ENCODE results near the gene LIF.

The LIF gene

DNA sequence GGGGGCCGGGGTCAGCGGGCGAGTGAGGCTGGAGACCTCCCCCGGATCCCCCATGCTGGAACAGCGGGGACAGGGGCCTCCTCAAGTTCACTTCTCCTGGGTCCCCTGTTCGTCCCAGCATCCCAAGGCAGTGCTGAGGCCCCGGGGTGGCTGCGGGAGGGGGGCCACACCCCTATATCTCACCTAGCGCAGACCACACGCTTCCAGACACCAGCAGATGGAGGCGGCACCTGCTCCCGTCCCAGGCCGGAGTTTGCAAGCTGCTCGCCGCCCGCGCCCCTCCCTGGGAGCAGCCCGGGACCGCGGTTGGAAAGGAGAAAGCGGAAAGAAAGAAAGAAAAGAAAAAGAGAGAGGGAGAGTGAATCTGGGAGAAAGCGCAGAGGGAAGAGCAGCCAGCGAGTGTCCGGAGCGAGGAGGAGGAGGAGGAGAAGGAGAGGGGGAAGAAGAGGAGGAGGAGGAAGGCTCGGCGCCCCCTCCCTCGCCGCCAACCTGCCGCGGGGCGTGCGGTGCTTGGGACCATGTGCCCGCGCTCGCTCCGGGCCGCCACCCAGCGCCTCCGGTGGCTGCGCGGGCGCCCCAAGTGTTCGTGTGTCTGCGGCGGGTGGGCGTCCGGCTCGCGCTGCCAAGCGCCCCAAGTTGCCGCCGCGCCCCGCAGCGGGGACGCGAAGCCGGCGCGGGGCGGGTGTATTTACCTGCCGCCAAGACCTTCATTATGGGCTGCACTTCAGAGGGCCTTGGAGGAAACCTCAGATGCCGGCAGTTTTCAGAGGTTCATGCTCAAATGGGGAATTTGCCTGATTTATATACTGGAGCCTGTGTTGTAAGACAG is at the start of gene LIF:
LIF (minus strand) TSS at position 775 of the 829 bp plus-strand sequence; CDS start at position 711, 64 bp downstream.
- DNase-seq (ENCODE audit: low read depth in 2 of 2, low spot score in 1 of 2) = no peak

DNA sequence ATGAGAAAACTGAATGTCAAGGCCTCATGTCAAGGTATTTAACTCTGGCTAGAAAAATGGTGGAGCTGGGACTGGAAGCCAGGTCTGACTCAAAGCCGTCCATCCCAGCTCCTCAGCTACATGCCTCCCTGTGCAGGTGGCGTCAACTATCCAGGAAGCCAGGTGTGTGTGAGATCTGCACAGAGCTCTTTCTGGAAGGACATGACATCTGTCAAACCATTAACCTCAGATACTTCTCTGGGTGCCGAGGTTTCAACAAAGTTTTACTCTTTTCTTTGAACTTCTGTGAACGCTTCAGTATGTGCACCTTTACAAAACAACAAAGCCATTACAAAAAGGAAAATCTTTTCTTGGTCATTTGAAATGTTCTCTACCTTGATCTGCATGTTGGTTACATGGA is 49.8 kb upstream of the LIF start:
- no peak for DNase-seq (ENCODE audit: low read depth in 2 of 2, low spot score in 1 of 2)

DNA sequence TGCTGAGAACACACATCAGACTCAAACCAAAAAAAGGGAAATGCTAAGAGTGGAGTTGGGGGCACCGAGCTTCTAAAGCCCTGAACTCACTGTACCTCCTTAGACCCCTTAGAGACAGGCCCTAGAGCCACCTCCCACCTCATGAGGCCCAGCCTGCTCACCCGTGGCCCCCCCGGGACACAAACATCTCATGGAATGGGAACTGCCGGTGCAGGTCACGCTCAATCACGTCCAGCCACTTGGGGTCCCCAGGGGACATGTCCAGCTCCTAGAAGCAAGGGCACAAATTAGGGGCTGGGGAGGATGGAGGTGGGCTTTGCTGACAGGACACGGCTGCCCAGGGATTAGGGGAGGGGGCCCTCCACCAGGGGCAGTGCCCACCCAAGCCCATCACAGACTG is 49.0 kb upstream of the LIF start:
- DNase-seq (ENCODE audit: low read depth in 2 of 2, low spot score in 1 of 2) = no peak

DNA sequence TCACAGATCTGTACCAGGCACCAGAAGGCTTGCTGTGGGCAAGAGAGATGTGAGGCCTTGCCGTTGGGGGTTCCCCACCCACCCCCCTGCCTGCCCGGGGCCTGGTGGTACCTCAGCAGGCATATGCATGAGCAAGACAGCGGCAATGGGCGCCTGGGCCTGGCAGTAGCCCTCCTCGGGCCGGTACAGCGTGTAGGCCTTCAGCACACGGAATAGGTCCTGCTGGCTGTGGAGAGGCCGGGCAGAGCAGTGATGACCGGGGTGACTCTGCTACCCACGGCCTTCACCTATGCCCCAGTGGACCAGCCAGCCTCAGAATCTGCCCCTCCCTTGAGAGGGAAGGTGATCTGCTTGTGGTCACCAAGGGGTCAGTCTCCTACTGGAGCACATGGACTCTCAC is 48.3 kb upstream of the LIF start:
- no peak for DNase-seq (ENCODE audit: low read depth in 2 of 2, low spot score in 1 of 2)

DNA sequence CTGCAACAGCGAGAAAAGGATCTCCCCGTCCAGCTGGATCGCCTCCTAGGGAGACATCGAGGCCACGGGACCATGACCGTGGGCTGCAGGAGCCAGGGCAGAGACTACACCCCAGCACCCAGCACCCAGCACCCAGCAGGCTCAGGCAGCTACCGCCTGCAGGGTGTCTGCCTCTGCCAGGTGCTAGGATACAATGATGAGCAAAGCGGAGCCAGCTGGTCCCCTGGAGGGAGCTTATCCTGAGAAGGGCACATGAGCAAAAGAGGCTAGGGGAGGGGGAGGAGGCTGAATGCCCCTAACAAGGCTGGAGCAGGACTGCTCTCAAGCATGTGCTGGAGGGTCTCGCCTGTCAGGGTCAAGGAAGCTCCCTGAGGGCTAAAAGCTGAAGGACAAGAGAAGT is 47.5 kb upstream of the LIF start:
- no peak for DNase-seq (ENCODE audit: low read depth in 2 of 2, low spot score in 1 of 2)

DNA sequence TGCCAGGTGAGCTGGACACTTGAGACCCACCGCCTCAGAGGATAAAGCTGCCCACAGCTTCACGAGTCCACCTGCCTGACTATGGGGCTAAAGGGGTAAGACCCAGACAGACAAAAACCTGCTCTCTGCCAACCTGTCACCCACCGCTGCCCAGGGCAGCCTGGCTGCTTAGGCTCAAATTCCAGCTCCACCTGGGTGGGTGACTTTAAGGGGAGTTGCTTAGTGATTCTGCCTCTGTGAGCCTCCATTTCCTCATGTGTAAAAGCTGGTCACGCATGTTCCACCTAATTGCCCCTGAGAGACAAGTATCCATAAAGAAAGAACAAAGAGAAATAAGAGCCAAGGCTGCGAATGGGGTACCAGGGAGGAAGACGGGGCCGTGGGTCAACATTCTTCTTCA is 46.5 kb upstream of the LIF start:
- no peak for DNase-seq (ENCODE audit: low read depth in 2 of 2, low spot score in 1 of 2)

DNA sequence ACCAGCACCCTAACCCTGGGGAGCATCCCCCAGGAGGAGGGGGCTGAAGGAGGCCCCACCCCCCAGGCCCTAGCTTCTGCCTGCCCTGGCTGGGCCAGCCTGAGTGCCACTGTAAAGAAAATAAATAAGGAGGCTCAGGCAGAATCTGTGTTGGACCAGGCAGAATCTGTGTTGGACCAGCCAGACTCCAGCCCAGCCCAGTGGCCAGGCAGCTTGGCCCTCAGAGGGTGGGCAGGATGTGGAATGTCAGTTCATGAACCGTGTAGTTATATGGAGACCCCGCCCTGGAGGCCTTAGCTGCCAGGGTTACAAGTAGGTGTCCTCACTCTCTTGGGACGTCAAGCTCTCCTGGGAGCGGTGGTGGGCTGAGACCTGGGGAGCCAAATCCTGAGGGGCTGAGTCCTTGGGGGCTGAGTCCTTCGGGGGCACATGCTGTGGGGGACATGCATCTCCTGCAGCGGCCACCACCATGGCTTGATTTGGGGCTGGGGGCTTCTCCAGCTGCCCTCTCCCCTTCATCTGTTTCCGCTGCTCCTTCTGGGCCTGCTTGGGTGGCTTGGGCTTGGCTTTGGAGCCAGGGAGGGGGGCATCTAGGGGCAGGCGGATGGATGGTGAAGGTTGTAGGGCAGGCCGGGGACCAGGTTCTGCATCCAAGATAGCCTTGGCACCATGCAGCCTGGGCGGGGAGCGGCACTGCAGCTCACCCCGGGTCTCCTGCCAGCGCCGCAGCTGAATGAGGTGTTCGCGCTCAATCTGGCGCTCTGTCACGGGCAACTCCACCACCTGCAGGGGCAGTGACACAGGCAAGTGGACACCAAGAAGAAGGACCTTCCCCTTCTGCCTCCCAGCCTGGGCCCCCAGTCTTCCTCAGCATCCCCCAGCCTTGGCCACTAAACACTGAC is 45.8 kb upstream of the LIF start:
- DNase-seq (ENCODE audit: low read depth in 2 of 2, low spot score in 1 of 2) = no peak

DNA sequence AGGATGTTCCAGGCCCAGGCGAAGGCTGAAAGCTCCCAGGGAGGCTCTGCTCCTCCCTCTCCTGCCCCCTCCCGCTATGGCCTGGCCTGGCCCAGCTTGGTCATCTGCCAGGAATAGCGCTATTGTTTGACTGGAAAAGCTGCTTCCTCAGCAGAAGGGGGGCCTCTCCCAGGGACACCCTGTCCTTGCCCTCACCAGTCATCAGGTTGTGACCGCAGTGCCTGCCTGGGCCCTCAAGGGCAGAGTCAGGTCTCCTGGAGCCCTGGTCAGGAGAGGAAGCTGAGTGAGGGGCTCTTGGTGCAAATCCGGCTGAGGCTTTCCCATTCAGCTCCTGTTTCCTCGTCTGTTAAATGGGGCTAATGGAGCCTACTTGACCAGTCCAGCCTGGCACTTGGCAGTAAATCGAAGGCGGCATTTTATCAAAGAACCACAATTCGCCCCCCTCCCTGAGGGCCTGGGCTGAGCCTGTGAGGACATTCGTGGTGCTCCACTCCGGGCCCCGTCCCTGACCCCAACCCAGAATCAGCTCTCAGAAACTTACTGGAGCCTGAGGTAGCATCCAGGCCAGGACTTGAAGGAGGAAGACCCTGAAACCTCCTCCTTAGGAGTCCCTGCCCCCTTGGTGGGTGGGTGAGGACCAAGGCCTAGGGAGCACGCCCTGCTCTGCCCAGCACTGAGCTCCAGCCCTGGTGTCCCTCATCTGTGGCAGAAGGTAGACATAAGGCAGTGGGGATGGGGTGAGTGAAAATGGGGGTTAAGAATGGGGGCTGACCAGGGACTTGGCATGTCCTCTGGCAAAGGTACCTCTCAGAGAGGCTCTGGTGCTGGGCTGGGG is 44.7 kb upstream of the LIF start:
- no peak for DNase-seq (ENCODE audit: low read depth in 2 of 2, low spot score in 1 of 2)

GRCh38 chr22:30290342-30291057 is 43.9 kb upstream of the LIF start:
- DNase-seq (ENCODE audit: low read depth in 2 of 2, low spot score in 1 of 2) = no peak

- DNase-seq (ENCODE audit: low read depth in 2 of 2, low spot score in 1 of 2) = no peak
These were observed 43.4 kb upstream of the LIF start for GRCh38 chr22:30289980-30290313.

GRCh38 chr22:30289141-30289979 is 42.8 kb upstream of the LIF start, which contains the start of gene CASTOR1:
TSS of gene CASTOR1 (minus strand) at chr22:30289505. CDS start at chr22:30289497, 8 bp downstream.
- DNase-seq (ENCODE audit: low read depth in 2 of 2, low spot score in 1 of 2) = peak; percentile 74 to 76

DNA sequence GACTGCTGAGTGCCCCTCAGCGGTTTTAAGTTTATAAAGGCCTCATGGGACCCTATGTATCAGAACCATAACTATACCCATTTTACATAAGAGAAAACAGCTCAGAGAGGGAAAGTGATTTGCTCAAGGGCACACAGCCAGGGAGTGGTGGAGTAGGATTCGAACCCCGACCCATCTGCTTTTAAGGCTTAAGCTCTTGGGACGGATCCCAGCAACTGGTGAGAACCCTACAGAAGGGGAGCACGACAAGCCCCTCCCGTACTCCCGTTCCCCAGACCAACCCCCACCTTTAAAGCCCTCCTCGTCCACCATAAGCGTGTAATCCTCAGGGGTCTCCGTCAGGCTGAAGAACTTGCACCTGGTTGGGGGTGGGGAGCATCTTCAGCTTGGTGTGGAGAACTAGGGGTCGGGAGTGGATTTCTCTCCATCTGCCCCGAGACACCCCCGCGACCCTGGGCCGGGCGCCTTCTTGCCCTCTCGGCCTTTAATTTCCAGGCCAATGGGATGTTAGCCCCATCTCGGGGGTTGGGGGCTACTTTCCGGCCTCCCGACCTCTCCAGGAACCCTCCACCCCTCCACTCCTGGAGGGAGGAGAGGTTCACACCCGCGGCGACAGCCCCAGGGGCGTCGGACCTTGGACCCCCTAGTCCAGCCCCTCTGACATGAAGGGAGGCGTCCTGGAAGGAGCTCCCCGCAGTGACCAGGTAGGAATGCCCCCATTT is 42.0 kb upstream of the LIF start:
- DNase-seq (ENCODE audit: low read depth in 2 of 2, low spot score in 1 of 2) = no peak

DNA sequence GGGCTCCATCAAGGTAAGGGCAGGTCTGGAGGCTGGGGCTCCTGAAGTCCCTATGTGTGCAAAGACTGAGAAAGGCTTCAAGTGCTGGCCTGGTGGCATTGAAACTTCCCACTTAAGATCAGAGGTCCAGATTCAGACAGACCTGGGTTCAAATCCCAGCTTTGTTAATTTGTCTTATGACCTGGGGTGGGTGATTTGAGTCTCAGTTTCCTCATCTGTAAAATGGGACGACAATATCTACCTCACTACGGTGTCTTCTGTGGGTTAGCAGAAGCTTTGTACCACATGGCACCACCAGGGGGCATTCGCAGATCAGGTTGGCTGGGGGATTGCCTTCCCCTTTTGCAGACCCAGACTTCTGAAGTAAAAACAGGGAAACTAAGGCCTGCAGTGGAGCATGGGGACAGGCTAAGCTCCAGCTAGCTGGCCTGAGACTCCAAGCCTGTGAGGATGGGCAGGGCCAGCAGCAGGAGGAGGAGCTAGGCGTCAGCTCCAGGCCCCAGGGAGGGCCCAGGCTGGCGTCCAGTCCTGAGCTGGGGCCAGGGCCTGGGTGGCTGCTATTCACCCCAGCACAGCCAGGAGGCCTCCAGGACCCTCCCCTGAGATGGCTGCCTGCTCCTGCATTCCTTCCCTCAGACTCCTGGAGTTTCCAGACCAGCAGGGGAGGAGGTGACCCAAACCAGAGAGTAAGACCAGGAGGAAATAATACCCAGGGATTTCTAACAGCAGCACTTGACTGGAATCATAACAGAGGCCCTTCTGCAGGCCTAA is 41.3 kb upstream of the LIF start:
- peak; percentile 73 to 89 for DNase-seq (ENCODE audit: low read depth in 2 of 2, low spot score in 1 of 2)

GRCh38 chr22:30286813-30287647 is 40.5 kb upstream of the LIF start:
- peak; percentile 65 to 76 for DNase-seq (ENCODE audit: low read depth in 2 of 2, low spot score in 1 of 2)

- DNase-seq (ENCODE audit: low read depth in 2 of 2, low spot score in 1 of 2) = no peak
These were observed 39.8 kb upstream of the LIF start for GRCh38 chr22:30286331-30286730.

- DNase-seq (ENCODE audit: low read depth in 2 of 2, low spot score in 1 of 2) = no peak
These were observed 39.3 kb upstream of the LIF start for GRCh38 chr22:30285846-30286200.

DNA sequence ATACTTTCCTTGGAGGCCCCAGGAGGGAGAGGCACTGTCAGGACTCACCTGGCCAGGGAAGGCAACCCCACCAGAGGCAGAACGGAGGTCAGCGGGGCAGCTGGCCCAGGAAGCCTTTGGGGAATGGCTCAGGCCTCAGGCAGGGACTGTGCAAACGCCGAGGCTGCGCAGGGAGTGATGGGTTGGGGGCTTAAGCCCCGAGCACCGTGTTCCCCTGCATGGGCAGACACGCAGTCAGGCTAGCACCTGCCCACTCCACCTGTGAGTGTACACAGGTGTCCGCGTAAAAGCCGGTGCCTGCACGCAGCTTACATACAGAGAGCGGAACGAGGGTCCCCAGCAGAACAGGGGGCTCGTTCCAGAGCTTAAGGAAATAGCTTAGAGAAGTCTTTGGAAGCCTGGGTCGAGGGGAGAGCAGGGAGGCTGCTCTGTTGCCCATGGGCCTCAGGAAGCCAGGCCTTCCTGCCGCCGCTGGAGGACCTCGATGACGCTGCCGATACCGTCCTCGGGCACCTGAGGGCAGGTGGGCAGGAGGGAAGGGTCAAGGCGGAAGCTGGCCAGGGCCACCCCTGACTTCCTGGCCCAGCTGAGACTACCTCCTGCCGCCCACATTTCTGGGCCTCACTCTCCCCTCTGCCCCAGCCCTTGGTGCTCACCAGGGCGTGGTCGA is 38.8 kb upstream of the LIF start:
- no peak for DNase-seq (ENCODE audit: low read depth in 2 of 2, low spot score in 1 of 2)
